ENCODE results near the gene TPGS1.

The TPGS1 gene

GRCh38 chr19:461721-462551 lies 45.4 kb upstream of the TPGS1 start:
- H3K4me3 ChIP-seq (ENCODE audit: low read depth, low read length): no peak overlapping the region
- no peak for TF ChIP-seq CTCF (IDR thresholded peaks at IDR 0.05; ENCODE audit: low read depth, low read length)

GRCh38 chr19:463483-464207 lies 43.7 kb upstream of the TPGS1 start:
- no peak overlapping the region for H3K4me3 ChIP-seq (ENCODE audit: low read depth, low read length)
- no peak for TF ChIP-seq CTCF (IDR thresholded peaks at IDR 0.05; ENCODE audit: low read depth, low read length)

GRCh38 chr19:464208-464545 lies 43.1 kb upstream of the TPGS1 start:
- TF ChIP-seq CTCF (IDR thresholded peaks at IDR 0.05; ENCODE audit: low read depth, low read length): no peak
- H3K4me3 ChIP-seq (ENCODE audit: low read depth, low read length): no peak overlapping the region

GRCh38 chr19:465056-465816 lies 42.1 kb upstream of the TPGS1 start:
- TF ChIP-seq CTCF (IDR thresholded peaks at IDR 0.05; ENCODE audit: low read depth, low read length): no peak
- no peak overlapping the region for H3K4me3 ChIP-seq (ENCODE audit: low read depth, low read length)

- no peak overlapping the region for H3K4me3 ChIP-seq (ENCODE audit: low read depth, low read length)
- no peak for TF ChIP-seq CTCF (IDR thresholded peaks at IDR 0.05; ENCODE audit: low read depth, low read length)
These were observed 39.7 kb upstream of the TPGS1 start for GRCh38 chr19:467554-467953.

- no peak overlapping the region for H3K4me3 ChIP-seq (ENCODE audit: low read depth, low read length)
- no peak for TF ChIP-seq CTCF (IDR thresholded peaks at IDR 0.05; ENCODE audit: low read depth, low read length)
These were observed 38.6 kb upstream of the TPGS1 start for GRCh38 chr19:468587-469256.

Measured in WI38 (cell line).